ENCODE results near the gene TPSAB1.

- TF ChIP-seq CTCF (IDR thresholded peaks at IDR 0.05) (peak; percentile 81 to 88 (median 83)), POLR2A (IDR thresholded peaks at IDR 0.05) (no peak), POLR2AphosphoS5 (IDR thresholded peaks at IDR 0.05) (no peak)
Observed at GRCh38 chr16:1194665-1195392, 45.7 kb upstream of the TPSAB1 start.

All from prostate gland (tissue), 2 donors.